Endothelial cell of umbilical vein (primary cell): ENCODE measurements around the gene NRG3.

ENCODE experiments used
- EZH2 ChIP-seq: IDR thresholded peaks from 2 replicates; pipeline ENCODE4 v1.6.1; 2012; ENCODE audit warnings: borderline replicate concordance, low read depth, mild to moderate bottlenecking, moderate library complexity, low read length, inconsistent platforms; ENCODE audit not compliant: severe bottlenecking
- JUN ChIP-seq: IDR thresholded peaks from 2 replicates; pipeline ENCODE4 v1.6.1; 2011; ENCODE audit warnings: borderline replicate concordance, low read depth; ENCODE audit not compliant: insufficient read length, insufficient read depth
- TF ChIP-seq, protein P1 (sequence below), 2 donors: IDR thresholded peaks; 1 replicate in 1 of 2; 2 replicates in 1 of 2; pipeline ENCODE4 v1.5.1; 2011; ENCODE audit warnings: low read length in 2 of 2, mild to moderate bottlenecking in 2 of 2, moderate library complexity in 2 of 2, control low read depth in 1 of 2, inconsistent platforms in 1 of 2, low read depth in 1 of 2; ENCODE audit not compliant: insufficient read depth in 1 of 2; ENCODE audit errors: extremely low read depth in 1 of 2

DNA sequence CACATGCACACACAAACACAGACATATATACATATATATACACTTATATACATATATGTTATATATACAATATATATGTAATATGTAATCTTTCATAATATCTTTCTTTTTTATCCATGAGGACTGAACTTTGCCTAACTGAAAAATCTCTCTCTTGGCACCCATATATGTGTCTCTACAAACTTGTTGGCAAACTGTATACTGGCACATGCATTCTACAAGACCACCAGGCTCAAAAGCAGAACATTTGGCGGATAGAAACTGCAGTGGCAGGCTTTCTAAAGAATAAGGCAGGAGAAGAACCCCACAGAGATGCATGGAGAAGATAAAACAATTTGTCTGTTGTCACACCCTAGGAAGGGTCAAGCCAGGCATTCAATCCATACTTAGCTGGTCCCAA, 165.3 kb downstream of the NRG3 start:
- TF ChIP-seq, protein P1, sequence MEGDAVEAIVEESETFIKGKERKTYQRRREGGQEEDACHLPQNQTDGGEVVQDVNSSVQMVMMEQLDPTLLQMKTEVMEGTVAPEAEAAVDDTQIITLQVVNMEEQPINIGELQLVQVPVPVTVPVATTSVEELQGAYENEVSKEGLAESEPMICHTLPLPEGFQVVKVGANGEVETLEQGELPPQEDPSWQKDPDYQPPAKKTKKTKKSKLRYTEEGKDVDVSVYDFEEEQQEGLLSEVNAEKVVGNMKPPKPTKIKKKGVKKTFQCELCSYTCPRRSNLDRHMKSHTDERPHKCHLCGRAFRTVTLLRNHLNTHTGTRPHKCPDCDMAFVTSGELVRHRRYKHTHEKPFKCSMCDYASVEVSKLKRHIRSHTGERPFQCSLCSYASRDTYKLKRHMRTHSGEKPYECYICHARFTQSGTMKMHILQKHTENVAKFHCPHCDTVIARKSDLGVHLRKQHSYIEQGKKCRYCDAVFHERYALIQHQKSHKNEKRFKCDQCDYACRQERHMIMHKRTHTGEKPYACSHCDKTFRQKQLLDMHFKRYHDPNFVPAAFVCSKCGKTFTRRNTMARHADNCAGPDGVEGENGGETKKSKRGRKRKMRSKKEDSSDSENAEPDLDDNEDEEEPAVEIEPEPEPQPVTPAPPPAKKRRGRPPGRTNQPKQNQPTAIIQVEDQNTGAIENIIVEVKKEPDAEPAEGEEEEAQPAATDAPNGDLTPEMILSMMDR (IDR thresholded peaks at IDR 0.05; ENCODE audit: extremely low read depth in 1 of 2, insufficient read depth in 1 of 2, low read depth in 1 of 2, low read length in 2 of 2) = no peak
- TF ChIP-seq EZH2 (no peak), JUN (no peak)
